Peyer's patch (tissue), 4 donors: ENCODE data around the gene KMT5C.

Experiments
- CTCF ChIP-seq, 6 experiments: fragments of 450-650 bp in 4 of 6; fragments of 200-600 bp in 2 of 6; sonication (generic) in 1 of 6; IDR thresholded peaks; one replicate each; pipeline ENCODE4 v1.5.1; 2017 to 2019; ENCODE audit warnings: antibody characterized with exemption in 6 of 6, mild to moderate bottlenecking in 3 of 6, moderate library complexity in 1 of 6
- POLR2A ChIP-seq, 2 donors: fragments of 450-650 bp; IDR thresholded peaks; one replicate each; pipeline ENCODE4 v1.5.1; 2017; ENCODE audit warnings: antibody characterized with exemption in 2 of 2, mild to moderate bottlenecking in 2 of 2, moderate library complexity in 2 of 2

- TF ChIP-seq CTCF (IDR thresholded peaks at IDR 0.05) (no peak), POLR2A (IDR thresholded peaks at IDR 0.05) (no peak)
Observed at GRCh38 chr19:55309448-55309847, 30.2 kb upstream of the KMT5C start.
